ENCODE data around the gene UTS2R.
"Not testable (repeated sequence)": the region's sequence is repeated elsewhere in the genome, so short reads cannot be mapped to it uniquely, and the experiment has no call there.

UTS2R gene

DNA sequence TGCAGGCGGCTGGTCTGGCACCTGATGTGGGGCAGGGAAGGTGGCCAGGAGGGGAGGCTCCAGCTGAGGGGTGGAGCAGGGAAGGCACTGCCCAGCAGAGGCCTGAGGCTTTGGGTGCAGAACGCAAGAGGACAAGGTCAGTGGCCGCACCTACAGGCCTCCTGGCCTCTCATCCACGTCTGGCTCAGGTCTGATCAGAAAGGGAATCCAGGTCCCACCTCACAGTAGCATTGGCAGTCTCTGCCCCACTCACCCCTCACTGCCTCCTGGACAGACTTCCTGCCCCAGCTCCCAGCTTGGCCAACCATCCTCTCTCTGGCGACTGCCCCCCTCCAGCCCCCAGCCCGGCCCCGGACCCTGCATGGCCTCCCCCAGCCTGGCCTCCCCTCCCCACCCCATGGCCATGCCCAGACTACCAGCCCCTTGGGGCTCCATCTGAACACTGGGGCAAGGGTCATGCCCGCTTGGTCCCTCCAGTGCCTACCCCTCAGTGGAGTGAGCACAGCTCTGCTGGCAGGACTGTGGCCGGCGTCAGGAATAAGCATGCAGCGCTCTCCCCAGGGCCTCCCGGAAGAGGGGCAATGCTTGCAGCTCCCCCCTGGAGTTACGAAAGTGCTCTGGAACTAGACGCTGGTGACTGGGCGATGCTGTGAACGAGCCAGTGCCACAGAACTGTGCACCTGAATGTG lies 4.6 kb downstream of the UTS2R start:
- DNase-seq, result no peak

DNA sequence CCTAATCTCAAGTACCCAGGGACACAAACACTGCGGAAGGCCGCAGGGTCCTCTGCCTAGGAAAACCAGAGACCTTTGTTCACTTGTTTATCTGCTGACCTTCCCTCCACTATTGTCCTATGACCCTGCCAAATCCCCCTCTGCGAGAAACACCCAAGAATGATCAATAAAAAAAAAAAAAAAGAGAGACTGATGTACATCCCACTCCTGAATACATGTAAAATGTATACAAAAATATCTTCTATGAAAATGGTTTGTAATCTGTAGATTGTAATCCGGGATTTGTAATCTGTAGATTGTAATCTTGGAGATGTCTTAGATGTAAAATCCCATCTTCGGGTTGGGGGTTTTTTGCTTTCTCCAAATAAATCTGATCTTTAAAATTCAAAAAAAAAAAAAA lies 5.7 kb downstream of the UTS2R start:
- DNase-seq, result not testable (repeated sequence)

DNA sequence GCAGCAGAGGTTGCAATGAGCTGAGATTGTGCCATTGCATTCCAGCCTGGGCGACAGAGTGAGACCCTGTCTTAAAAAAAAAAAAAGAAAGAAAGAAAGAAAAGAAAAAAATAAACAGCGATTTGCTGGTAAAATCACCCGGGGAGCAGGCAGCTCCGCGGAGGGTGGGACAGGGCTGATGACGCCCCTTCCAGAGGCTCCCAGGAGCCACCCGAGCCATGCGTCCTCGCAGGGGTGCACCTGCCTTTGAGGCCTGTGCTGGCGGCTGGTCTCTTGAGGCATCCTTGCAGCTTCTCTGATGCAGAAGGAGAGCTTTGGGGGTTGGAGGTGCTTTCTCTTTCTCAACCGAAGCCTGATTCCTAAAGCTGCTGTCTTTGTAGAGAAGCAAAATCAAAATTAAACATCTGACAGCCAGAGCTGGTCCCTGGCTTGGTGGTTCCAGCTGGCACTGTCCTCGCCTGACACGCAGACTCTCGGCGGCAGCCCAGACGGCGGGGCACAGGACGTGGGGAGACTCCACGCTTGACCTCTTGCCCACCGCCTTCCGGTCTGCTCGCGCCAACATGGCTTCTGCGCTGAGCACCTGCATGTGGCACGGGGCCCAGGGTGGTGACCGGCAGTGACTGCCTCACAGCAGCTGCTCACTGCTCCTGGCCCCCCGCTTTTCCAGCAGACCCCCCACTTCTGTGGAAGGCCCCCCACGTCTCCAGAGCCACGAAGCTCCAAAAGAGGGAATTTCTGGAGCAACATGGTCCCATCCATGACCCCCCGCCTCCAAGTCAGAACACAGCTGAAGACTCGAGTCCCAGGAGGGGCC lies 6.6 kb downstream of the UTS2R start:
- no peak for DNase-seq

- no peak for DNase-seq
Measured at GRCh38 chr17:82378741-82379021, 7.1 kb downstream of the UTS2R start.

DNA sequence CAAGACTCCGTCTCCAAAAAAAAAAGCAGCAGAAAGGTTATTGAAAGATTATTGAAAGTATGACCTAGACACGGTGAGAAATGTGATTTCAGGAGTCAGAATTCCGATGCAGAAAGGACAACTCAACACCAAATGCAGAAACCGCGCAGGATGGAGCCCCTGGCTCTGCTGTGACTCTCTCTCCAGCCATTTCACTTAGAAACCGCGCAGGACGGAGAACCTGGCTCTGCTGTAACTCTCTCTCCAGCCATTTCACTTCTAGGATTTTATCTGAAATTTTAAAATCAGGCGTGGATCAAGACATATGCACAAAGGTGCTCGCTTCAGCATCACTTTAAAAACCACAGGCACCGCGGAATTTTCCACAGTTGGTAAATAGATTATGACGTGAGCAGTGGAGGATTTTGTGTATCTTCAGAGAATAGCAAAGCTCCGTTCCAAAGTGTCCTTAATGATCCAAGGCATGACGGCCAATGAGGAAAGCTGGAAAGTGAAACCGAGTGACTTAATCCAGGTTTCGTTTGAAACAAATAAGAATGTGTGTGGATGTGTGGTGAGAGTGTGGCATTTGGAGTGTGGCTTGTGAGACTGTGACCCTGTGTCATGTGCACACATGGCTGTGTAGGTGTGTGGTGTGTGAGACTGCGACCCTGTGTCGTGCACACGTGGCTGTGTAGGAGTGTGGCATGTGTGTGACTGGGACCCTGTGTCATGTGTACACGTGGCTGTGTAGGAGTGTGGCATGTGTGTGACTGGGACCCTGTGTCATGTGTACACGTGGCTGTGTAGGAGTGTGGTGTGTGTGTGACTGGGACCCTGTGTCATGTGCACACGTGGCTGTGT lies 9.5 kb downstream of the UTS2R start:
- DNase-seq, result no peak

DNA sequence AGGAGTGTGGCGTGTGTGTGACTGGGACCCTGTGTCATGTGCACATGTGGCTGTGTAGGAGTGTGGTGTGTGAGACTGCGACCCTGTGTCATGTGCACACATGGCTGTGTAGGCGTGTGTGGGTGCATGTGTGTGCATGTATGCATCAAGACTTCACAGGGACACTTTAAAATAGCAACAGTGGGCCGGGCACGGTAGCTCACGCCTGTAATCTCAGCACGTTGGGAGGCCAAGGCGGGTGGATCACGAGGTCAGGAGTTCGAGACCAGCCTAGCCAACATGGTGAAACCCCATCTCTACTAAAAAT lies 10.1 kb downstream of the UTS2R start:
- not testable (repeated sequence) for DNase-seq

GRCh38 chr17:82382220-82382932 lies 10.8 kb downstream of the UTS2R start:
- not testable (repeated sequence) for DNase-seq

DNA sequence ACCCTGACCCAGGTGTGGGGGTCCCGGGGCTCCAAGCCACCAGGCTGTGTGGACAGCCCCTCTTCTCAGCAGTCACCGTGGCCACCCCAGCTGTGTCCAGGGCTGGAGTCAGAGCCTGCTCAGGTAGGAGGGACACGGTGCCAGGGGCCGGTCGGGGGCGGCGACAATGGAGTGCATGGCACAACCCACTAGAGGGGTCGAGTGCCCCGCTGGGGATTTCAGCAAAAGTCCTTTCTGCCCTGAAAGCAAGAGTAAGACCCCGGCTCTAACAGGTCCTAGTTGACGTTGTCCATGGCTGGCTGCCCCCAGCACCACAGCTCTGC lies 11.3 kb downstream of the UTS2R start:
- DNase-seq, result no peak

DNA sequence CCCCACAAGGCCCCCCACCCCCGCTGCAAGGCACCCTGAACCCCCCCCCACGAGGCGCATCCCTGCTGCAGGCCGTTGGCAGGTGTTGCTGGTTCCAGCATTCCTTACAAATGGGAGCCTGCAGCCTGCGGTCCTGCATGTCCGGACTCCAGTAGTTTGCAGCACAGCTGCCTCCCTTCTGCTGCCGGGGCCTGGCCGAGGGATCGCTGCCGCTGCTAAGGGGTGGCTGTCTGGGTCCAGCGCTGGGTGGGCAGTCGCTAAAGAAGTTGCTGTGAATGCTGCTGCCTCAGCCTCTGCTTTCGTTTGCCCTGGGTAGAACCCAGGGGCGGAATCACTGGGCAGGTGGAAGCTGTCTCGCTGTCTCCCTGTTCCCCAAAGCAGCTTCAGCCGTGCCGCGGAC lies 11.8 kb downstream of the UTS2R start:
- no peak for DNase-seq

DNA sequence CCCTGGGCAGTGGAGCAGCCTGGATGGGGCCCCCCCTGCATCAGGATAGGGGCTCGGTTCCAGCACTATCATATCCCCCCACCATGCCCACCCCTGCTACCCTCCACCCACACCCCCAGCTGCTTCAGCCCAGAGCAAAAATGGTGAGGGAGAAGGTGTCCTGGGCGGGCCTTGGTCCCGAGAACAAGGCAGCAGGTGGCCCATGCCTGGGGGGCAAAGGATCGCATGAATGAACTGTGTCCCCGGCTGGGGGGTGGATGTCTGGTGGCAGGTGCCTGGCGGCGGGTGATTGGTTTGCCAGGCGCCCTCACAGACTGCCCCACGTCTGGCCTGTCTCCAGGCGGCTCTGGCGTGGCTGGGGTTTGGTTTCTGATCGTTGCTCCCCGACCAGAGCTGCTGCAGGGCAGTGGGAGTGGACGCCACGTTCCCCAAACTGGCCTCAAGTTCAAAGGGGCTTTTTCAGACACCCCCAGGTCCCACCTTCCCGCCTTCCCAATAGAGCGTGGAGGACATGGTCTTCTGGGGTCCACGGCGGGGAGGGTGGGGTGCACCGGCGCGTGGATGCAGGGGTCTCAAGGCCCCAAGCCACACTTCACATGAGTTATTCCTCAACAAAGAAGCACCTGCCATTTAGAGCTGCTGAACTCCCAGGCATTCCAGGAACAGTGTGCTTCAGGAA lies 12.6 kb downstream of the UTS2R start:
- no peak for DNase-seq

DNA sequence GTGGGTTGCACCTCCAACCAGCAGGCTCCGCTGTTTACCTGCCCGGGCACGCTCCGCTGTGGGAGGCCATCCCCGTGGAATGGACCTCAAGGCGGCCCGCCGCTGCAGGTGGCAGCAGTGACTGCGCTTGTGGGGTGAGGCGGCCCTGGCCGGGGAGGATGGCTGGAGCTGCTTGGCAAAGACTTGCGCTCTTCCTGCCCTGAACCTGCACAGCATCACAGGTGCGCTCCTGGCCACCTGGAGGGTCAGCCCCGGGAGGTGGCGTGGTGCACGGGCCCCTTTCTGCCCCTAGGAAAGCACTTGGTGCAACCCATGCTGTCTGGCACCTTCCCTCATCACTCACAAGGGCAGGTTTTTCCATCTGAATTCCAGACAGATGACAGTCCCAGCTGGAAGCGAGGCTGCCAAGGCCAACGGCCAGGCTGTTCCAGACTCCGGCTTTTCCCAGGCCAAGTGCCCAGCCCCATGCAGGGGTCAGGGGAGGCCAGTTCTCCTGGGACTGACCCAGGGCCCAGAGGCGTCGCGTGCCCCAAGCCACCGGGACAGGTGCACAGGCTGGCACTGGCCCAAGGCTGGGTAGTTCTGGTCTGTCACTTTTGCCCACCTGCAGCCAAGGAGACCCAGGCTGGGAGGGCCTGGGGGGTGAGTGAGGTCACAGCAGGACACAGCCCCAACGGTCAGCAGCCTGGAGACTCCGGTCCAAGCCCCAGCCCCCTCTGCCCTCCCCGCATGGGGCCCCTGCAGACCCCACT lies 13.3 kb downstream of the UTS2R start:
- DNase-seq, result no peak

GRCh38 chr17:82385559-82386254 lies 14.1 kb downstream of the UTS2R start:
- DNase-seq, result no peak

- no peak for DNase-seq
Measured at GRCh38 chr17:82386255-82386831, 14.8 kb downstream of the UTS2R start.

GRCh38 chr17:82386881-82387704 lies 15.5 kb downstream of the UTS2R start:
- DNase-seq, result no peak

DNA sequence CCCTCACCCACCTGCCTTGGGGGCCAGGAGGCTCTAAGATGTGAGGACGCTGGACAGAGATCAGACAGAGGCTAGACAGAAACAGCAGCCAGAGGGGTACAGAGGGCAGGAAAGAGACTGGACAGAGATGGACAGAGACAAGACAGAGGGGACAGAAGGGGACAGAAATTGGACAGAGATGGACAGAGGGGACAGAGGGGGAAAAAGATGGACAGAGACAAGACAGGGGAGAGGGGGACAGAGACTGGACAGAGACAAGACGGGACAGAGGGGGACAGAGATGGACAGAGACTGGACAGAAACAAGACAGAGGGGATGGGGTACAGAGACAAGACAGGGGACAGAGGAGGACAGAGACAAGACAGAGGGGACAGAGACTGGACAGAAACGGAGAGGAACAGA lies 16.1 kb downstream of the UTS2R start:
- no peak for DNase-seq

DNA sequence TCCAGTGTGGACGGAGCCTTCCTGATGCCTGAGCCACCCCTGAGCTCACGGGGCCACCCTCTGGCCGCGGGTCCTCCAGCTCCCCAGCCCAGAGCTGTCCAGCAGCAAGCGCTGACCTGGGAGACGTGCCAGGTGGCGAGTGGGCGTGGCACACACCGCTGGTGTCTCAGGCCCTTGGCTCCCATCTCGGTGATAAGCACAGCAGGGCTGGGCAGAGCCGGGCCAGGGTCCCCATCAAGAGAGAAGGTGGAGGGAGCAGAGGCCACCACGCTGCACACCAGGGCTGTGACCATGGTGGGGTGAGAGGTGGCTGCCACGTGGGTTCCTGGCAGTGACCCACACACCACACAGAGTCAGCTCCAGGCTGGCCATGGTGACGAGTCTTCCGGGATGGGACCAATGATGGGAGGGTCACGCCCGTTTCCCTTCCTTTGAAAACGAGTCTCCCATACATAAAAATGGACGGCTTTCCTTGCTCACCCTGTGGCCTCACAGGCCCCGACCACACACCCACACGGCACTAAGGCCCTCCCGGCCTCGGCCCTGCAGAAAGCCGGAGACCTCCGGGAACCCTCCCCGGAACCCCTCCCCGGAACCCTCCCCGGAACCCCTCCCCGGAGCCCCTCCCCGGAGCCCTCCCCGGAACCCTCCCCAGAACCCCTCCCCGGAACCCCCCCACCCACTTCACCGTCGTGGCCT lies 16.8 kb downstream of the UTS2R start:
- no peak for DNase-seq

- no peak for DNase-seq
Measured at GRCh38 chr17:82388922-82389283, 17.3 kb downstream of the UTS2R start.

DNA sequence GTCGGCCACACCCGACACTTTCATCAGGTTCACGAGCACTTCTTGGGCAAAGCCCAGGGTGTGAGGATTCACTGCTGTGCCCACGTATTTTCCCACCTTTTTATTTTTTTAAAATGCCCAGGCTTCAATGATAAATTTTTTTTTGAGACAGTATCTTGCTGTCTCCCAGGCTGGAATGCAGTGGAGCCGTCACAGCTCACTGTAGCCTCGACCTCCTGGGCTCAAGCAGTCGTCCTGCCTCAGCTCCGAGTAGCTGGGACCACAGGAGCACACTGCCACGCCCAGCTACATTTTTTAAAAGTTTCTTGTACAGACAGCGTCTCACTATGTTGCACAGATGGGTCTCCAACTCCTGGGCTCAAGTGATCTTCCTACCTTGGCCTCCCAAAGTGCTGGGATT lies 17.8 kb downstream of the UTS2R start:
- peak; percentile 36 for DNase-seq

DNA sequence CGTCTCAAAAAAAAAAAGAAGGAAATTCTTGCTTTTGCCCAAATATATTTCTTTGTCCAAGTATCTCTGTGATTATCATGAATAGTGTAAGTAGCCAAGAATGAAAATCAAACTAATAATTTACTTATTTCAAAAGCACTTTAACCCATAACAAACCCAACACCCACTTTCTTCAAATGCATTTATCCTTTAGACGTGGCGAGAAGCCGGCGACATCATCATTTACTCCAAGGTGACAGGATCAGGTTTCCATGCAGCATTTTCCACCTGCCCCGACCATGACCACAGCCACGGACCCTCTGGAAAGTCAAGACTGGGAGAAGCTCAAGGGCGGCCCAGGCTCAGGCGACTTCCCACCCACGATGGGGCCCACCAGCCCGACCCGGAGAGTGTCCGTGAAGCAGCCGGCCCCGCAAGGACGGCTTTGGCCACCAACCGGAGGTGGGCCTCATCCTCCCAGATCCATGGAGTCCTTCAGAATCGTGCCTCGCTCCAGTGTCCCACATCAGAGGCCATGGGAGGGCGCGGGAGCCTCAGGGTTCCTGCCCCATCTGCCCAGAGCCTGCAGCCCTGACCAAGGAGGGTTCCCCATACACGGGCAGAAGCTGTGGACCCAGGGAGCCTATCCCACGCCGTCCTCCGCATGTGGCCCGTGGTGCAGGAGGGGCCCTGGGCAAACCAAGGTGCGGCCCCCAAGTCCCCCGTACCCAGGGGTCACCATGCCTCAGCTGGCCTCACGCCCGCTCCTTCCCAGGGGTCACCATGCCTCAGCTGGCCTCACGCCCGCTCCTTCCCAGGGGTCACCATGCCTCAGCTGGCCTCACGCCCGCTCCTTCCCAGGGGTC lies 18.7 kb downstream of the UTS2R start:
- no peak for DNase-seq

Measured in NCI-H524 treated with DMSO at 0.1 percent for 48 hours (cell line).